Brain microvascular endothelial cell (primary cell): ENCODE measurements around the gene BCAP31.
"Not testable (repeated sequence)": the region's sequence is repeated elsewhere in the genome, so short reads cannot be mapped to it uniquely, and the experiment has no call there.

Experiments
- DNase-seq: peaks from one replicate; pipeline ENCODE4 v3.0.0-alpha.2; 2020
- H3K27ac ChIP-seq: fragments of 250-450 bp; sonication (Bioruptor Pico); 2 replicates; pipeline ENCODE4 v1.5.1; 2020; ENCODE audit warnings: mild to moderate bottlenecking, moderate library complexity
- H3K27me3 ChIP-seq: fragments of 250-450 bp; sonication (Bioruptor Pico); replicated peaks from 2 replicates; pipeline ENCODE4 v1.5.1; 2020; ENCODE audit warnings: mild to moderate bottlenecking
- H3K36me3 ChIP-seq: fragments of 250-450 bp; sonication (Bioruptor Pico); replicated peaks from 2 replicates; pipeline ENCODE4 v1.5.1; 2020; ENCODE audit warnings: mild to moderate bottlenecking
- H3K4me3 ChIP-seq: 2 replicates; pipeline ENCODE4 v1.5.1; 2011; ENCODE audit warnings: low read depth, mild to moderate bottlenecking, control low read depth, low read length, moderate library complexity
- CTCF ChIP-seq: IDR thresholded peaks from 2 replicates; pipeline ENCODE4 v1.5.1; 2011; ENCODE audit warnings: low read depth, mild to moderate bottlenecking, moderate library complexity, low read length, control low read depth, inconsistent platforms; ENCODE audit errors: missing control alignments
- in situ Hi-C: cut with HindIII; loops from 2 replicates; pipeline ENCODE4 v1.10.0; 2017; ENCODE audit warnings: low sequenced_read_pairs, low pct_ligation_motif_present

Gene BCAP31

GRCh38 chrX:153694687-153695270 is 29.4 kb downstream of the BCAP31 start:
- Histone ChIP-seq H3K36me3 (no peaks in the 10 kb centered on the region), H3K27me3 (no peaks in the 10 kb centered on the region), H3K27ac (no peak overlapping the region), H3K4me3 (no peak overlapping the region)
- no peak for TF ChIP-seq CTCF
- DNase-seq = no peak
- in situ Hi-C loops = no loop called here

GRCh38 chrX:153694256-153694655 is 29.9 kb downstream of the BCAP31 start:
- H3K36me3 ChIP-seq, H3K27me3 ChIP-seq, H3K4me3 ChIP-seq, H3K27ac ChIP-seq, DNase-seq, in situ Hi-C loops: not testable (repeated sequence)

- TF ChIP-seq CTCF = no peak
- in situ Hi-C loops = no loop called here
- H3K27me3 ChIP-seq = no peaks in the 10 kb centered on the region
- no peak overlapping the region for H3K4me3 ChIP-seq
- DNase-seq = no peak
- H3K36me3 ChIP-seq = no peaks in the 10 kb centered on the region
- H3K27ac ChIP-seq = no peak overlapping the region
Observed at GRCh38 chrX:153693216-153694086, 30.7 kb downstream of the BCAP31 start.

- no peaks in the 10 kb centered on the region for H3K36me3 ChIP-seq
- no peak overlapping the region for H3K27ac ChIP-seq
Observed at GRCh38 chrX:153692611-153693156, 31.5 kb downstream of the BCAP31 start.

GRCh38 chrX:153692003-153692402 is 32.2 kb downstream of the BCAP31 start:
- no peaks in the 10 kb centered on the region for H3K27me3 ChIP-seq
- no peak overlapping the region for H3K4me3 ChIP-seq
- H3K27ac ChIP-seq = no peak overlapping the region
- in situ Hi-C loops = no loop called here
- no peak for DNase-seq
- no peaks in the 10 kb centered on the region for H3K36me3 ChIP-seq
- no peak for TF ChIP-seq CTCF

More at GRCh38 chrX:153692611-153693156, 31.5 kb downstream of the BCAP31 start:
- no peak for TF ChIP-seq CTCF
- DNase-seq = no peak
- no peaks in the 10 kb centered on the region for H3K27me3 ChIP-seq
- in situ Hi-C loops = no loop called here
- H3K4me3 ChIP-seq = no peak overlapping the region

- H3K27me3 ChIP-seq, DNase-seq, H3K36me3 ChIP-seq, H3K4me3 ChIP-seq, in situ Hi-C loops, H3K27ac ChIP-seq: not testable (repeated sequence)
Observed at GRCh38 chrX:153691032-153691827, 33.0 kb downstream of the BCAP31 start.
